Neural cell (in vitro differentiated cells): ENCODE results near the gene THEM4.

ENCODE experiments used
- CTCF ChIP-seq: fragments of 450-650 bp; IDR thresholded peaks from 2 replicates; pipeline ENCODE4 v1.5.1; 2014; ENCODE audit warnings: antibody characterized with exemption, mild to moderate bottlenecking, moderate library complexity; ENCODE audit not compliant: poor library complexity, severe bottlenecking
- RAD21 ChIP-seq: fragments of 450-650 bp; conservative IDR thresholded peaks from 2 replicates; pipeline ENCODE4 v1.6.1; 2014; ENCODE audit warnings: antibody characterized with exemption, mild to moderate bottlenecking, moderate library complexity

- TF ChIP-seq CTCF (no peak), RAD21 (no peak)
Measured at GRCh38 chr1:151868486-151868885, 40.8 kb downstream of the THEM4 start.
